DOHH2 (cell line): ENCODE results near the gene TRRAP.

Experiments
- H3F3A ChIP-seq: fragments of 200-600 bp; sonication (generic), shearing (Covaris generic); 2 replicates; pipeline ENCODE4 v1.6.0; 2016; ENCODE audit warnings: antibody characterized with exemption, mild to moderate bottlenecking; ENCODE audit not compliant: control insufficient read depth, insufficient read depth
- H3K27ac ChIP-seq: fragments of 200-600 bp; sonication (generic); 2 replicates; pipeline ENCODE4 v1.5.1; 2014; ENCODE audit warnings: low read depth, mild to moderate bottlenecking, low read length, moderate library complexity
- H3K27me3 ChIP-seq: fragments of 200-600 bp; sonication (generic); 2 replicates; pipeline ENCODE4 v1.6.1; 2014; ENCODE audit warnings: mild to moderate bottlenecking, low read length, mixed read lengths; ENCODE audit not compliant: control insufficient read depth
- H3K36me3 ChIP-seq: fragments of 200-600 bp; sonication (generic); 2 replicates; pipeline ENCODE4 v1.6.1; 2014; ENCODE audit warnings: mild to moderate bottlenecking, low read length, moderate library complexity, mixed read lengths; ENCODE audit not compliant: control insufficient read depth
- H3K4me1 ChIP-seq: fragments of 200-600 bp; sonication (generic); 2 replicates; pipeline ENCODE4 v1.6.1; 2014; ENCODE audit warnings: mild to moderate bottlenecking, low read length, mixed read lengths; ENCODE audit not compliant: control insufficient read depth
- H3K4me2 ChIP-seq: fragments of 200-600 bp; sonication (generic); 2 replicates; pipeline ENCODE4 v1.6.0; 2014; ENCODE audit warnings: mild to moderate bottlenecking, low read length, moderate library complexity
- H3K4me3 ChIP-seq: fragments of 200-600 bp; sonication (generic); 2 replicates; pipeline ENCODE4 v1.5.1; 2014; ENCODE audit warnings: mild to moderate bottlenecking, low read length, mixed read lengths
- H3K79me2 ChIP-seq: fragments of 200-600 bp; sonication (generic); 2 replicates; pipeline ENCODE4 v1.6.1; 2014; ENCODE audit warnings: mild to moderate bottlenecking, low read length, mixed read lengths; ENCODE audit not compliant: control insufficient read depth
- H3K9me2 ChIP-seq: fragments of 200-600 bp; sonication (generic); replicated peaks from 2 replicates; pipeline ENCODE4 v1.6.1; 2014; ENCODE audit warnings: mild to moderate bottlenecking, low read length, mixed read lengths; ENCODE audit not compliant: control insufficient read depth
- H3K9me3 ChIP-seq: fragments of 200-600 bp; sonication (generic); 2 replicates; pipeline ENCODE4 v1.6.1; 2014; ENCODE audit warnings: antibody characterized with exemption, low read length, mixed read lengths; ENCODE audit not compliant: control insufficient read depth, insufficient read depth
- H4K20me1 ChIP-seq: fragments of 200-600 bp; sonication (generic); 2 replicates; pipeline ENCODE4 v1.6.0; 2014; ENCODE audit warnings: low read depth, mild to moderate bottlenecking, antibody characterized with exemption, low read length, moderate library complexity; ENCODE audit not compliant: control insufficient read depth, insufficient read depth
- EZH2phosphoT487 ChIP-seq: fragments of 200-600 bp; sonication (generic); IDR thresholded peaks from 2 replicates; pipeline ENCODE4 v1.6.1; 2017; ENCODE audit warnings: borderline replicate concordance, mild to moderate bottlenecking, antibody characterized with exemption, low read length, moderate library complexity, mixed read lengths
- TF ChIP-seq, protein P1 (sequence below): fragments of 200-600 bp; sonication (generic); IDR thresholded peaks from one replicate; pipeline ENCODE4 v1.5.1; 2014; ENCODE audit warnings: antibody characterized with exemption, mild to moderate bottlenecking, low read depth, low read length; ENCODE audit not compliant: poor library complexity, severe bottlenecking

TRRAP gene

DNA sequence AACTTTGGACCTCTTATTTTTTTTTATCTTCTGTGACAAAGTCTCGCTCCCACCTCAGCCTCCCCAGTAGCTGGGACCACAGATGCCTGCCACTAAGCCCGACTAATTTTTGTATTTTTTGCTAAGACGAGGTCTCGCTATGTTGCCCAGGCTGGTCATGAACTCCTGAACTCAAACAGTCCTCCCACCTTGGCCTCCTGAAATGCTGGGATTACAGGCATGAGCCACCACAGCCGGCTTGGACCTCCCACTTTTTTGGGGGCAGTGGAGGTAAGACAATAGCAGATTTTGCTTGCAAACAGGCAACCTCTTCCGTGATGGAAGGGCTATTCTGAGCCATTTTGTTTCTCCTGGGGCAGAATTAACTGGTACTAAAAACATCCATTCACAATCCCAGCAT is 1.2 kb upstream of the TRRAP start:
- no peak for TF ChIP-seq EZH2phosphoT487
- TF ChIP-seq, protein P1, sequence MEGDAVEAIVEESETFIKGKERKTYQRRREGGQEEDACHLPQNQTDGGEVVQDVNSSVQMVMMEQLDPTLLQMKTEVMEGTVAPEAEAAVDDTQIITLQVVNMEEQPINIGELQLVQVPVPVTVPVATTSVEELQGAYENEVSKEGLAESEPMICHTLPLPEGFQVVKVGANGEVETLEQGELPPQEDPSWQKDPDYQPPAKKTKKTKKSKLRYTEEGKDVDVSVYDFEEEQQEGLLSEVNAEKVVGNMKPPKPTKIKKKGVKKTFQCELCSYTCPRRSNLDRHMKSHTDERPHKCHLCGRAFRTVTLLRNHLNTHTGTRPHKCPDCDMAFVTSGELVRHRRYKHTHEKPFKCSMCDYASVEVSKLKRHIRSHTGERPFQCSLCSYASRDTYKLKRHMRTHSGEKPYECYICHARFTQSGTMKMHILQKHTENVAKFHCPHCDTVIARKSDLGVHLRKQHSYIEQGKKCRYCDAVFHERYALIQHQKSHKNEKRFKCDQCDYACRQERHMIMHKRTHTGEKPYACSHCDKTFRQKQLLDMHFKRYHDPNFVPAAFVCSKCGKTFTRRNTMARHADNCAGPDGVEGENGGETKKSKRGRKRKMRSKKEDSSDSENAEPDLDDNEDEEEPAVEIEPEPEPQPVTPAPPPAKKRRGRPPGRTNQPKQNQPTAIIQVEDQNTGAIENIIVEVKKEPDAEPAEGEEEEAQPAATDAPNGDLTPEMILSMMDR: no peak
- H3F3A ChIP-seq: peaks cover 8% of the 10 kb centered on the region
- H3K4me2 ChIP-seq: no peak overlapping the region
- H4K20me1 ChIP-seq: peaks cover 7% of the 10 kb centered on the region; the same call in 1 of the 2 replicates
- H3K4me3 ChIP-seq: no peak overlapping the region
- H3K4me1 ChIP-seq: peaks cover 23% of the 10 kb centered on the region
- H3K27ac ChIP-seq: no peak overlapping the region
- peaks cover 24% of the 10 kb centered on the region for H3K36me3 ChIP-seq
- peaks cover 2% of the 10 kb centered on the region; the same call in 1 of the 2 replicates for H3K27me3 ChIP-seq
- no peaks in the 10 kb centered on the region for H3K9me3 ChIP-seq
- peaks cover 37% of the 10 kb centered on the region for H3K79me2 ChIP-seq
- no peaks in the 10 kb centered on the region for H3K9me2 ChIP-seq

- Histone ChIP-seq H3K4me2 (peak overlapping the region; percentile 74), H3K4me1 (peaks cover 24% of the 10 kb centered on the region), H3K79me2 (peaks cover 42% of the 10 kb centered on the region), H4K20me1 (peaks cover 7% of the 10 kb centered on the region; the same call in 1 of the 2 replicates), H3K9me2 (no peaks in the 10 kb centered on the region), H3K9me3 (no peaks in the 10 kb centered on the region), H3K27me3 (peaks cover 2% of the 10 kb centered on the region; the same call in 1 of the 2 replicates), H3K4me3 (peak overlapping the region; percentile 85), H3K36me3 (peaks cover 31% of the 10 kb centered on the region), H3F3A (peaks cover 5% of the 10 kb centered on the region), H3K27ac (no peak overlapping the region)
- TF ChIP-seq EZH2phosphoT487: no peak
- TF ChIP-seq, protein P1: no peak
These were observed 504 bp upstream of the TRRAP start for GRCh38 chr7:98877692-98878364.

- Histone ChIP-seq H3K4me2 (peak overlapping the region; percentile 74), H3K9me3 (no peaks in the 10 kb centered on the region), H3K4me1 (peaks cover 40% of the 10 kb centered on the region), H3K9me2 (no peaks in the 10 kb centered on the region), H3K79me2 (peaks cover 56% of the 10 kb centered on the region), H3K27me3 (peaks cover 2% of the 10 kb centered on the region; the same call in 1 of the 2 replicates), H3K27ac (peak overlapping the region; percentile 68), H3K36me3 (peaks cover 47% of the 10 kb centered on the region), H3K4me3 (peak overlapping the region; percentile 85), H3F3A (peaks cover 8% of the 10 kb centered on the region), H4K20me1 (peaks cover 8% of the 10 kb centered on the region; the same call in 1 of the 2 replicates)
- no peak for TF ChIP-seq EZH2phosphoT487
- TF ChIP-seq, protein P1: peak; percentile 58
These were observed 1.1 kb downstream of the TRRAP start for GRCh38 chr7:98879198-98879978.
